LHCN-M2 (cell line): ENCODE measurements around the gene ZNF443. TPM values are rescaled to one million over a fixed set of nuclear protein-coding genes. Genes with fewer than 3 reads are reported as not detected.
"Not testable (repeated sequence)": the region's sequence is repeated elsewhere in the genome, so short reads cannot be mapped to it uniquely, and the experiment has no call there.

ENCODE experiments used
- DNase-seq: peaks from one replicate; pipeline ENCODE4 v3.0.0-alpha.2; 2012; ENCODE audit warnings: low read depth
- total RNA-seq: library from RNA; depleted of rRNA; stranded (reverse); fragments of >200 nt; gene quantifications from 2 replicates; pipeline ENCODE4 v1.2.3, GENCODE V29; 2014; rRNA removed

The ZNF443 gene
- total RNA-seq, 1 experiment from 2014 or later: 4.5 TPM

- not testable (repeated sequence) for DNase-seq
Measured at GRCh38 chr19:12417273-12417672, 23.5 kb downstream of the ZNF443 start.

GRCh38 chr19:12411893-12412292 is 28.9 kb downstream of the ZNF443 start:
- DNase-seq: no peak

DNA sequence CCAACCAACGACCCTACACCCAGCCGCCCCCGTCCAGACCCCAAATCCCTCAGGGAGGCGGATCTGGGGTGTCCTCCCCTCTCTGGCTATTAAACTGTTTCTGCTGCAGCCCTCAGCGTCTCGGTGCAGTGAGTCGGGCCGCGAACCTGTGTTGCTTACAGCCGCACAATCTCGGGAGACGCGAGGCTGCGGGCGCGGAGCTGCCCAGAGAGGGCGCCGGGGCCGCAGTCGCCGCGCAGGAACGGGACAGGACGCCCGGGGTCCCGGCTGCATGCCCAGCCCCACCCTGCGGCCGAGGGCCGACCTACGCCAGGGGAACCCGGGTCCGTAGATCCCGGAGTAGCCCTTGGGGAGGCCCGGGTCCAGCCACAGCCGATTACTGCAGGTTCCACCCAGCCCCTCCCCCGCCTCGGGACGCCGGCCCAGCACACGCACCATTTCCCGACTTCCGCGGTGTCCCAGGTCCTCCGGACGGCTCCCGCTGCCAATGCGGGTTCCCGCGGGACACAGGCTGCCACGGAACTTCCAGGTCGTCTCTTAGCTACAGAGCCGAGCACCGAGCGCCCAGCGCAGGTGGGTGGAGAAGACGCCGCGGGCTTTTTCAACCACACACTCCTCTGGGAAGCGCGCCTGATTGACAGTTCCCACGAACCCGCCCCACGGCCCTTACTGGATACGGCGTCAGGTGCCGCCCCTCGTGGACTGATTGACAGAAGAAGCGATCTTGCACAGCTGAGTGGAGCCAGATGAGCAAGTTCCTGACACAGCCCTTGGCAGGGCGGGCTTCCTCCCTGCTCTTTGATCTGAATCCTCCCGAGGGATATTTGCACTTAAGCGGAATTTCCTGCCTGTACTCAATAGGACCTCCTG is 40.0 kb downstream of the ZNF443 start, which contains the start of gene ZNF799:
Gene ZNF799, minus strand, starts transcription at position 639 of the 870 bp plus-strand sequence. Its CDS starts 201 bp downstream, at position 438.
- DNase-seq: peak; percentile 98

- DNase-seq: peak; percentile 23
Measured at GRCh38 chr19:12399901-12400632, 40.8 kb downstream of the ZNF443 start.

- not testable (repeated sequence) for DNase-seq
Measured at GRCh38 chr19:12391148-12391547, 49.7 kb downstream of the ZNF443 start.

GRCh38 chr19:12386365-12386764 is 54.5 kb downstream of the ZNF443 start:
- DNase-seq: not testable (repeated sequence)

DNA sequence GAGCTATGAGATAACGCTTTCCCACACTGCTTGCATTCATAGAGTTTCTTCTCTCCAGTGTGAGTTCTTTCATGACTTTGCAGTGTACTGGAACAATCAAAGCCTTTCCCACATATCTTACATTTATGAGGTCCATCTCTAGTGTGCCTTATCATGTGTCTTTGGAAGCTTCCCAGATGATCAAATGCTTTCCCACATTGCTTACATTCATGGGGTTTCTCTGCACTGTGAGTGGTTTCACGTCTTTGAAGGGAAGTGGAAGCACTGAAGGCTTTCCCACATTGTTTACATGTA is 60.4 kb downstream of the ZNF443 start:
- no peak for DNase-seq

- no peak for DNase-seq
Measured at GRCh38 chr19:12379732-12380443, 60.9 kb downstream of the ZNF443 start.

Other genes with a start within 250 kb of the ZNF443 start
- gene ZNF44, start 146.1 kb downstream of the ZNF443 start, total RNA-seq: 4.3 and 6.2 TPM in 2 replicates
- 4.8 and 6.4 TPM in 2 replicates for gene ZNF563, start 107.4 kb downstream of the ZNF443 start, total RNA-seq
- gene ZNF442, start 75.3 kb downstream of the ZNF443 start, total RNA-seq: 3.0 and 4.2 TPM in 2 replicates
- 4.3 and 4.9 TPM in 2 replicates for gene ZNF799, start 39.8 kb downstream of the ZNF443 start, total RNA-seq
- 2.2 and 3.2 TPM in 2 replicates for gene ZNF709, start 43.8 kb upstream of the ZNF443 start, total RNA-seq
- gene ZNF564, start 110.5 kb upstream of the ZNF443 start, total RNA-seq: 5.5 and 6.0 TPM in 2 replicates
- 6.4 and 10.3 TPM in 2 replicates for gene ZNF490, start 169.8 kb upstream of the ZNF443 start, total RNA-seq
- gene ZNF791, start 169.9 kb upstream of the ZNF443 start, total RNA-seq: 8.4 and 11.5 TPM in 2 replicates
- gene MAN2B1, start 225.7 kb upstream of the ZNF443 start, total RNA-seq: 48.1 and 73.8 TPM in 2 replicates
- gene WDR83, start 225.8 kb upstream of the ZNF443 start, total RNA-seq: 9.1 and 10.0 TPM in 2 replicates
- 106 and 109 TPM in 2 replicates for gene DHPS, start 240.9 kb upstream of the ZNF443 start, total RNA-seq
- gene GNG14, start 247.0 kb upstream of the ZNF443 start, total RNA-seq: not detected in 2 replicates